ENCODE measurements around the gene ELN. TPM values are rescaled to one million over a fixed set of nuclear protein-coding genes. Genes with fewer than 3 reads are reported as not detected.

ELN gene
- total and polyA plus RNA-seq, 2 donors (not counting 1 experiment from before 2014, with no cell fraction given) = not detected

- WGBS (ENCODE audit: insufficient coverage) = 83% methylated on average over 4 of the region's 6 CpGs
- Histone ChIP-seq H3K4me1 (ENCODE audit: control insufficient read depth in 2 of 2, insufficient read depth in 2 of 2, low read length in 2 of 2) (peaks cover 0 to 3% of the 10 kb centered on the region in 2 donors), H2AFZ (ENCODE audit: insufficient read depth, low read depth, low read length, poor library complexity, severe bottlenecking) (no peak overlapping the region), H3K9me3 (ENCODE audit: control extremely low read depth in 1 of 3, control insufficient read depth in 2 of 3, insufficient read depth in 1 of 3, low read length in 2 of 3) (no peaks in the 10 kb centered on the region), H3K9ac (ENCODE audit: low read length) (no peak overlapping the region), H3K4me2 (replicated peaks; ENCODE audit: low read depth, low read length, poor library complexity, severe bottlenecking) (no peak overlapping the region), H4K20me1 (ENCODE audit: control insufficient read depth, insufficient read depth, low read length, poor library complexity, severe bottlenecking) (no peaks in the 10 kb centered on the region), H3K27me3 (replicated peaks in 1 of 4; ENCODE audit: control extremely low read depth in 1 of 4, control insufficient read depth in 3 of 4, insufficient read depth in 4 of 4, low read length in 3 of 4) (no peaks in the 10 kb centered on the region), H3K36me3 (replicated peaks in 1 of 2; ENCODE audit: control extremely low read depth in 1 of 2, control insufficient read depth in 1 of 2, extremely low read depth in 1 of 2, insufficient read depth in 2 of 2, low read length in 1 of 2) (no peaks in the 10 kb centered on the region), H3K4me3 (ENCODE audit: control extremely low read depth in 1 of 5, extremely low read depth in 1 of 5, insufficient read depth in 1 of 5, low read depth in 2 of 5, low read length in 4 of 5) (no peak overlapping the region), H3K79me2 (ENCODE audit: control insufficient read depth, insufficient read depth, low read length) (no peaks in the 10 kb centered on the region), H3K27ac (ENCODE audit: low read length in 2 of 2) (no peak overlapping the region)
- ChIA-PET CTCF (interaction anchor here (1.0 to 7.9 kb wide), 4 partner anchors 110 to 330 kb away, joined by 3 to 110 read pairs (median 40); no protein-coding TSS in a partner anchor), POLR2A (no interaction called here)
- DNase-seq (peak; percentile 4), ATAC-seq (ENCODE audit: low read depth) (no peak)
- Mint-ChIP-seq H3K4me3 (no peak overlapping the region), H3K9me3 (ENCODE audit: insufficient read depth) (no peaks in the 10 kb centered on the region), H3K4me1 (no peaks in the 10 kb centered on the region), H3K27me3 (no peaks in the 10 kb centered on the region), H3K27ac (no peak overlapping the region)
- intact Hi-C loops (cut with micrococcal nuclease) = no loop called here
- no peak for TF ChIP-seq CTCF (IDR thresholded peaks at IDR 0.05)
- TF ChIP-seq EZH2 (IDR thresholded peaks at IDR 0.05; ENCODE audit: borderline replicate concordance, insufficient read depth, low read depth, low read length, poor library complexity, severe bottlenecking) = no peak
Measured at GRCh38 chr7:74070619-74070921, 42.6 kb downstream of the ELN start.

- Mint-ChIP-seq H3K9me3 (ENCODE audit: insufficient read depth) (no peaks in the 10 kb centered on the region), H3K27me3 (no peaks in the 10 kb centered on the region), H3K4me1 (no peaks in the 10 kb centered on the region), H3K4me3 (no peak overlapping the region), H3K27ac (no peak overlapping the region)
- intact Hi-C loops (cut with micrococcal nuclease) = no loop called here
- Histone ChIP-seq H2AFZ (ENCODE audit: insufficient read depth, low read depth, low read length, poor library complexity, severe bottlenecking) (no peak overlapping the region), H3K27ac (ENCODE audit: low read length in 2 of 2) (no peak overlapping the region), H3K27me3 (replicated peaks in 1 of 4; ENCODE audit: control extremely low read depth in 1 of 4, control insufficient read depth in 3 of 4, insufficient read depth in 4 of 4, low read length in 3 of 4) (no peaks in the 10 kb centered on the region), H3K79me2 (ENCODE audit: control insufficient read depth, insufficient read depth, low read length) (no peaks in the 10 kb centered on the region), H3K9me3 (ENCODE audit: control extremely low read depth in 1 of 3, control insufficient read depth in 2 of 3, insufficient read depth in 1 of 3, low read length in 2 of 3) (no peaks in the 10 kb centered on the region), H3K4me3 (ENCODE audit: control extremely low read depth in 1 of 5, extremely low read depth in 1 of 5, insufficient read depth in 1 of 5, low read depth in 2 of 5, low read length in 4 of 5) (no peak overlapping the region), H3K4me2 (replicated peaks; ENCODE audit: low read depth, low read length, poor library complexity, severe bottlenecking) (no peak overlapping the region), H3K4me1 (ENCODE audit: control insufficient read depth in 2 of 2, insufficient read depth in 2 of 2, low read length in 2 of 2) (peaks cover 0 to 3% of the 10 kb centered on the region in 2 donors), H3K36me3 (replicated peaks in 1 of 2; ENCODE audit: control extremely low read depth in 1 of 2, control insufficient read depth in 1 of 2, extremely low read depth in 1 of 2, insufficient read depth in 2 of 2, low read length in 1 of 2) (no peaks in the 10 kb centered on the region), H3K9ac (ENCODE audit: low read length) (no peak overlapping the region), H4K20me1 (ENCODE audit: control insufficient read depth, insufficient read depth, low read length, poor library complexity, severe bottlenecking) (no peaks in the 10 kb centered on the region)
- ChIA-PET CTCF (interaction anchor here (1.0 to 7.9 kb wide), 4 partner anchors 109 to 330 kb away, joined by 3 to 110 read pairs (median 40); no protein-coding TSS in a partner anchor), POLR2A (no interaction called here)
- TF ChIP-seq CTCF (IDR thresholded peaks at IDR 0.05) = no peak
- TF ChIP-seq EZH2 (IDR thresholded peaks at IDR 0.05; ENCODE audit: borderline replicate concordance, insufficient read depth, low read depth, low read length, poor library complexity, severe bottlenecking) = no peak
- 95% methylated on average over 3 of the region's 3 CpGs for WGBS (ENCODE audit: insufficient coverage)
- DNase-seq (no peak), ATAC-seq (ENCODE audit: low read depth) (no peak)
Measured at GRCh38 chr7:74071121-74071520, 43.1 kb downstream of the ELN start.
